ENCODE measurements around the gene EVC2.

GRCh38 chr4:5619913-5620625 lies 88.3 kb downstream of the EVC2 start:
- TF ChIP-seq, protein P1, sequence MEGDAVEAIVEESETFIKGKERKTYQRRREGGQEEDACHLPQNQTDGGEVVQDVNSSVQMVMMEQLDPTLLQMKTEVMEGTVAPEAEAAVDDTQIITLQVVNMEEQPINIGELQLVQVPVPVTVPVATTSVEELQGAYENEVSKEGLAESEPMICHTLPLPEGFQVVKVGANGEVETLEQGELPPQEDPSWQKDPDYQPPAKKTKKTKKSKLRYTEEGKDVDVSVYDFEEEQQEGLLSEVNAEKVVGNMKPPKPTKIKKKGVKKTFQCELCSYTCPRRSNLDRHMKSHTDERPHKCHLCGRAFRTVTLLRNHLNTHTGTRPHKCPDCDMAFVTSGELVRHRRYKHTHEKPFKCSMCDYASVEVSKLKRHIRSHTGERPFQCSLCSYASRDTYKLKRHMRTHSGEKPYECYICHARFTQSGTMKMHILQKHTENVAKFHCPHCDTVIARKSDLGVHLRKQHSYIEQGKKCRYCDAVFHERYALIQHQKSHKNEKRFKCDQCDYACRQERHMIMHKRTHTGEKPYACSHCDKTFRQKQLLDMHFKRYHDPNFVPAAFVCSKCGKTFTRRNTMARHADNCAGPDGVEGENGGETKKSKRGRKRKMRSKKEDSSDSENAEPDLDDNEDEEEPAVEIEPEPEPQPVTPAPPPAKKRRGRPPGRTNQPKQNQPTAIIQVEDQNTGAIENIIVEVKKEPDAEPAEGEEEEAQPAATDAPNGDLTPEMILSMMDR (conservative IDR thresholded peaks at IDR 0.05; ENCODE audit: low read length) = no peak
- no peak for TF ChIP-seq EZH2phosphoT487 (IDR thresholded peaks at IDR 0.05; ENCODE audit: borderline replicate concordance)
